Measurements from ENCODE around the gene LECT2.

DNA sequence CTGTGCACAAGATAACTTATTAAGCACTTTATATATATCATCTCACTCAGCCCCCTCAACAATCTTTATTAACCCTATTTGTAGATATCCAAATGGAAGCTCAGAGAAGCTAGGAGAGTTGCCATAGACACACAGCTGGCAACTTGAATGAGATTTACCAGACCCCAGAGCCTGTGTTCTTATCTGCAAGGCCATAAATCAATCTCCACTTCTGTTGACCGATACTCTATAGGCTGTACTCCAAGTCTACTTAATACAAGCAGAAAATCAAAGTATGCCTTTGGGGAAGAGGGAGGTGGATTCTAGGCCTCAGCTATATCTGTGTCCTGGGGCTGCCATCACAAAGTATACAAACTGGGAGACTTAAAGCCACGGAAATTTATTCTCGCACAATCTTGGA, 53.1 kb downstream of the LECT2 start:
- TF ChIP-seq ZNF274 (IDR thresholded peaks at IDR 0.05; ENCODE audit: low read depth, low read length): no peak
- no peak for TF ChIP-seq YY1 (IDR thresholded peaks at IDR 0.05; ENCODE audit: insufficient read depth, insufficient read length)

Measured in NT2/D1 (cell line).